ENCODE data around the gene LIPI. TPM values are rescaled to one million over a fixed set of nuclear protein-coding genes. Genes with fewer than 3 reads are reported as not detected.
"Not testable (repeated sequence)": the region's sequence is repeated elsewhere in the genome, so short reads cannot be mapped to it uniquely, and the experiment has no call there.

The LIPI gene
- total RNA-seq, 1 donor from 2014 or later = not detected

DNA sequence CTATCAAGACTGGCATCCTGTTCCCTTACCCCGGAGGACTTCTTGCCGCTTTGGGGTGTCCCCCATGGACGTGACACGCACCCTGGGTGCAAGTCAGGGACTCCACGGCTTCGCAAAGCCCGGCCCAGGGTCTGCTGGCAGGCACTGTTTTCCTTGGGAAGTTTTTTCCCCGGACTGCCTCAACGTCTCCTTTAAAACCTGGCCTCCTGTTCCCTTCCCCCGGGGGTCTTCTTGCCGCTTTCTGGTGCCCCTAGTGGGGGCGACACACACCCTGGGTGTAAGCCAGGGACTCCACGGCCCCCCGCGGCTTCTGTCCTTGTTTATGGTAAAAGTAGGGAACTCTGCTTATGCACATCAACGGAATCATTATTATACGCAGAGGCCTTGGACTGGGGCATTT lies 136.6 kb downstream of the LIPI start:
- DNase-seq (ENCODE audit: low read depth, low spot score) = no peak

DNA sequence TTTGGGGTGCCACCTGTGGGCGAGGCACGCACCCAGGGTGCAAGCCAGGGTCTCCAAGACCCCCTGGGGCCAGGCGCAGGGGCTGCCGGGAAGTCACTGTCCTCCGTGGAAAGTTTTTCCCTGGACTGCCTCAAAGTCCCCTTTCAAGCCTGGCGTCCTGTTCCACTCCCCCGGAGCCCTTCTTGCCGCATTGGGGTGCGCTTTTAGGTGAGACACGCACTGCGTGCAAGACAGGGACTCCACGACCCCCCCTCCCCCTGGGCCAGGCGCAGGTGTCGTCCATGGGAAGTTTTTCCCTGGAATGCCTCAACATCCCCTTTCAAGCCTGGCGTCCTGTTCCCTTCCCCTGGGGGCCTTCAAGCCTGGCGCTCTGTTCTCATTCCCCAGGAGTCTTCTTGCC lies 137.1 kb downstream of the LIPI start:
- DNase-seq (ENCODE audit: low read depth, low spot score) = no peak

DNA sequence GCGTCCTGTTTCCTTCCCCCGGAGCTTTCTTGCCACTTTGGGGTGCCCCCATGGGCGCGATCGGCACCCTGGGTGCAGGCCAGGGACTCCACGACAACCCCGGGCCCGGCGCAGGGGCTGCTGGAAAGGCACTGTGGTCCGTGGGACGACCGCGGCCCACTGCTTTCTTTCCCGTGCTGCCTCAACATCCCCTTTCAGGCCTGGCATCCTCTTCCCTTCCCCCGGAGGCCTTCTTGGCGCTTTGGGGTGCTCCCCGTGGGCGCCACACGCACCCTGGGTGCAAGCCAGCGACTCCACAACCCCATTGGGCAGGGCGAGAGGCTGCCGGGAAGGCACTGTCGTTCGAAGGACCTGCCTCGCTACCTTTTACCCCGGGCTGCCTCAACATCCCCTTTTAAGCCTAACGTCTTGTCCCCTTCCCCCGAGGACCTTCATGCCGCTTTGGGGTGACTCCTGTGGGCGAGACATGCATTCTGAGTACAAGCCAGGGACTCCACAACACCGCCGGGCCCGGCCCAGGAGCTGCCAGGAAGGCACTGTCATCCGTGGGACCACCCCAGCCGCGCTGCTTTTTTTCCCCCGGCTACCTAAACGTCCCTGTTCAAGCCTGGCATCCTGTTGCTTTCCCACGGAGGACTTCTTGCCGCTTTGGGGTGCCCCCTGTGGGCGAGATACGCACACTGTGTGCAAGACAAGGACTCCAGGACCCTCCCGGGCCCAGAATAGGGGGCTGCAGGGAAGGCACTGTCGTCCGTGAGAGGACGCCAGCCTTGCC lies 137.8 kb downstream of the LIPI start:
- DNase-seq (ENCODE audit: low read depth, low spot score) = no peak

DNA sequence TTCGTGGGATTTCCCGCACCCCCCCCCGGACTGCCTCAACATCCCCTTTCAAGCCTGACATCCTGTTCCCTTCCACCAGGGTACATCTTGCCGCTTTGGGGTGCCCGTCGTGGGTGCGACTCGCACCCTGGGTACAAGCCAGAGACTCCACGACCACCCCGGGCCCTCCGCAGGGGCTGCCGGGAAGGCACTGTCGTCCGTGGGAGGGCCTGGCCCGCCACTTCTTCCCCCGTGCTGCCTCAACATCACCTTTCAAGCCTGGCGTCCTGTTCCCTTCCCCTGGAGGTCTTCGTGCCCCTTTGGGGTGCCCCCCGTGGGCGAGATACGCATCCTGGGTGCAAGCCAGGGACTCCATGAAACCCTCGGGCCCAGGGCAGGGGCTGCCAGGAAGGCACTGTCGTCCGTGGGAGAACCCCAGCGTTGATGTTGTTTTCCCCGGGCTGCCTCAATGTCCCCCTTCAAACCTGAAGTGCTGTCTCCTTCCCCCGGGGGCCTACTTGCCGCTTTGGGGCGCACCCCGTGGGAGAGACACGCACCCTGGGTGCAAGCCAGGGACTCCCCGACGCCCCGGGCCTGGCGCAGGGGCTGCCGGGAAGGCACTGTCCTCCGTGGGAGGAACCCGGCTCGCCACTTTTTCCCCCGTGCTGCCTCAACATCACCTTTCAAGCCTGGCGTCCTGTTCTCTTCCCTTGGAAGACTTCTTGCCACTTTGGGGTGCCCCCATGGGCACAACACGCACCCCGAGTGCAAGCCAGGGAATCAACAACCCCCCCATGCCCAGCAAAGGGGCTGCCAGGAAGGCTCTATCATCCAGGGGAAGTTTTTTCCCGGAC lies 138.6 kb downstream of the LIPI start:
- no peak for DNase-seq (ENCODE audit: low read depth, low spot score)

DNA sequence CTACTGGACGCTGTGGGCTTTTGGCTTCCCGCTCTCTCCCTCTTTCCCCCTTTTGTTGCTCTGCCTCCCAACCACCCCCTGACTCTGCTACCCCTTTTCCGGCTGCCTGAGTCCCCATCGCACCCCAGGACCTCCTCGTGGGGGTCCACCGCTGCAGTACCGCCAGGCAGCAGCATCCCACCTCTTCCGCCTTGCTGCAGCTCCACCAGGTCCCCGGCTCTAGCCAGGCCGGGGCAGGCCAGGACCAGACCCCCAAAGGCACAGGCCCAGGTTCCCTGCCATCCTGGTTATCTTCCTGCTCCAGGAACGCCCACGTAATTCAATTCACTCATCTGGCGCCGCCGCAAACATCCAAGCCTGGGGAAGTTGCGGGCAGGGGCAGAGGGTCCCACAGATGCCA lies 139.8 kb downstream of the LIPI start:
- no peak for DNase-seq (ENCODE audit: low read depth, low spot score)

DNA sequence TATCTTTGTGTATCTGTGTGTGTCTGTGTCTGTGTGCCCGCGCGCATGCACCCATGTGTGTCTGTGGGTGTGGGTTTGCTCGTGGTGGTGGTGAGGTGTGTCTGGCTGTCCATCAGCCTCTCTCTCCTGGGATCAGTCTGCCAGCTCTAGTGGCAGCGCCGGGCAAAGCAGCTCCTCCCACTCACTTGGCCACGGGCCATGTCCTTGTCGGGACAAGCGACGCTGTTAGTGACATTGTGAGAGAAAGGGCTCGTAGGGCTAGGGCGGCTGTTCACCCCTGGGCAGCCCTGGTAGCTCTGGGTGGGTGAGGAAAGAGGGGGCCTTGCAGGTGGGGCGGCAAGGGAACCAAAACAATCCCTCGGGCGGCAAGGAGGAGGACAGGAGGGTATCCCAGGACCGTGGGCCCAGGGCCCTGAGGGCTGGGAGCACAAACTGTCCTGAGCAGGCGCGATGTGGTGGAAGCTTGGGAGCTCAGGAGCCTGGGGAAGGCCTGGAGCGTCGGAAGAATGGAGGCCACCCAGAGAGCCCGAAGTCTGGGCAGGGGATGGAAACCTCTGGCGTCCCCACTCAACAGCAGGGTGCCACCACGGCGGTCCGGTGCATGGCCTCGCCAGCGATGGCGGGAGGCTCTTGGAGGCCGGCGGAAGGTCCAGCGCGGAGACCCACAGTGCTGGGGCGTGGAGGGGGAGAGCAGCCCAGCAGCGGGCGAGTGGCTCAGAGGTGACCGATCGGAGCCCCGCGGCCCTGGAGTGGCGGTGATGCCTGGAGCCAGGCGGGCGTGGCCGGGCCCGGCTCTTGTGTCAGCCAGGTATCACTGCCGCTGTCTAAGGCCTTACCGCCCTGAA lies 140.5 kb downstream of the LIPI start:
- no peak for DNase-seq (ENCODE audit: low read depth, low spot score)

DNA sequence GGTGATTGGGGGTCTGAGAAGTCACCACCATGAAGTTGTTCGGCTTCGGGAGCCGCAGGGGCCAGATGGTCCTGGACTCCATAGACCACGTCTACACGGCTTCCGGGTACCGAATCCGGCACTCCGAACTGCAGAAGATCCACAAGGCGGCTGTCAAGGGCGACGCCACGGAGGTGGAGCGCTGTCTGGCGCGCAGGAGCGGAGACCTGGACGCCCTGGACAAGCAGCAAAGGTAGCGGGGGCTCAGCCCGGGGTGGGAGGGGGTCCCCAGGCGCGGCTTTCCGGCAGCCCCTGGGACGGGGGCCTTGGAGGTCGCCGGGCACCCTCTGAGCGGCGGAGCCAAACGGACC lies 146.5 kb downstream of the LIPI start:
- no peak for DNase-seq (ENCODE audit: low read depth, low spot score)

DNA sequence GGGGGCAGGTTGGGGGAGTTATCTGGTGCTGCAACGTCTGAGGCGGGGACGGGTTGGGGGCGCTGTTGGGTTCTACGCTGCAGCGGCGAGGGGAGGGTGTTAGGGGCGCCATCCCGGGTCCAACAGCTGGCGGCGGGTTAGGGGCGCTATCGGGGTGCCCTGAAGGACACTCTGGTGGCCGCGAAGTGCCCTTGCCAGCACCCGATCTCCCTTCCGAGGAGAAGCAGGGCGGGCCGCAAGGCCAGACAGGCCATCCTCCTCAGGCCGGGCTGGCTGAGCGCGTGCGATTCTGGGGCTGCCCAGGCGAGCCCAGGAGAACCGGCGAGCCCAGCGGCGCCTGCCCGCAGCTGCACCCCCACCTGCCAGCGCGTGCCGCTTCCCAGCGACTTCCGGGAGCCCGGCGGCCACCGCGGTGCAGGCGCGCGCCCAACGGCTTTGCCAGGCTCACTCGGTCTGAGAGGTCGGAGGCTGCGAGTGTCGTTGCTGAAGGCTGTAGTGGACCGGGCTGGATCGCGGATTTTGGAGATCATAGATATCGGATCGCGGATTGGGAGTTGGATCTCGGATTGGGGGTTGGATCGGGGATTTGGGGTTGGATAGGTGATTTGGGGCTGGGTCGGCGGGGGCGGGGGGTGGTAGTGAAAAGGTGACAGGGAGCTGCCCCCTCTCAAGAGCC lies 147.0 kb downstream of the LIPI start:
- DNase-seq (ENCODE audit: low read depth, low spot score) = not testable (repeated sequence)

DNA sequence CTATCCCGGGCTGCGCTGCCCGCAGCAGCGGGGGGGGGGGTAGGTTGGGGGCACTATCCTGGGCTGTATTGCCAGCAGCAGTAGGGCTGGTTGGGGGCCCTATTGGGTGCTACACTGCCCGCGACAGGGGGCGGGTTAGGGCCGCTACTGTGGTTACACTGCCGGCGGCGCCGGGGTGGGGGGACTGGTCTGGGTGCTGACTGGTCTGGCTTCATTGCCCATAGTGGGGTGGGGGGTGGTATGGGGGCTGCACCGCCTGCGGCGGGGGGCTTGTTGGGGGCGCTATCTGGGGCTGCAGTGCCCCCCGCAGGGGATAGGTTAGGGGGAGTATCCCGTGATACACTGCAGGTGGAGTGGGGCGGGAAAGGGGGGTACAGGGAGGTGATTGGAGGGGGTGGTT lies 148.1 kb downstream of the LIPI start:
- DNase-seq (ENCODE audit: low read depth, low spot score) = not testable (repeated sequence)

DNA sequence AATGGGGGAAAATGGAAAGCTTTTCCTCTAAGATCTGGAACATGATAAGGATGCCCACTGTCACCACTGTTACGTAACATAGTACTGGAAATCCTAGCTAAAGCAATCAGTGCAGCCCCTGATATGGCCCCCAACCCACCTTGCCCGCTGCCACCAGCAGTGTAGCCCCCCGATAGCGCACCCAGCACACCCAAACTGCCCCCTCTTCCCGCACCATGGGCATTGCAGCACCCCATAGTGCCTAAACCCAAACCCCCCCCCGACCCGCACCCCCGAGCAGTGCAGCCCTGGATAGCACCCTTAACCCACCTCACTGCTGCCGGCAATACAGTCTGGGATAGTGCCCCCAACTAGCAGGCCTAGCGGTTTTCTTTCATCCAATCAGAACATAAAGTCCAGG lies 148.9 kb downstream of the LIPI start:
- DNase-seq (ENCODE audit: low read depth, low spot score) = not testable (repeated sequence)

DNA sequence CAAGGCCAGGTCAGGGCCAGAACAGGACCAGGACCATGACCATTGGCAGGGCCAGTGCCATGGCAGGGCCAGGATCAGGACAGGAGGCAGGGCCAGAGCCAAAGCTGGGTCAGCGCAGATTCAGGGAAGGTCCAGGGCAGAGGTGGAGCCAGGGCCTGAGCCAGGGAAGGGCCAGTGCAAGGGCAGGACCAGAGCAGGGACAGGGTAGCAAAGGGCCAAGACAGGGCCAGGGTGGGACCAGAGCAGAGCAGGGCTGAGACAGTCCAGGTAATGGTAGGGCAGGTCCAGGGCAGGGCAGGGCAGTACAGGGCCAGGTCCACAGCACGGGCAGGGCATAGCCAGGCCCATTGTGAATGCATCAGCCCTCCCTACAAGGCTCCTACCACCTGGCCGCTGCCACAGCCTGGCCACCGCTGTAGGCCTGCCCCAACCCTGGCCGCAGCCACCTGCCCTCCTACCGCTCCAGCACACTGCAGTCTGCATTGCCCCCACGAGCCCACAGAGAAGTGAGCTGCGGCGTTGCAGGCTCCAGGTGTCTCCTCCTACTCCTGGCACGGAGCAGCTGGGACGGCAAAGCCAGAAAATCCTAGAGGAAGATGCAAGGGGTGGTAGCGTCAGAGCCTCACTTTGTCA lies 151.6 kb downstream of the LIPI start:
- DNase-seq (ENCODE audit: low read depth, low spot score) = not testable (repeated sequence)

Other genes with a start within 250 kb of the LIPI start
- gene RBM11, start 5.2 kb upstream of the LIPI start, total RNA-seq = not detected in 2 replicates
- 43.7 and 57.8 TPM in 2 replicates for gene HSPA13, start 172.2 kb upstream of the LIPI start, total RNA-seq